Astrocyte of the cerebellum (primary cell): Measurements from ENCODE around the gene BEAN1.

Source experiments
- DNase-seq: peaks from one replicate; pipeline ENCODE4 v3.0.0-alpha.2; 2011; ENCODE audit warnings: low read depth
- H3K4me3 ChIP-seq: 2 replicates; pipeline ENCODE4 v1.5.1; 2011; ENCODE audit warnings: mild to moderate bottlenecking, low read depth, low read length, moderate library complexity
- in situ Hi-C: cut with HindIII; loops from 2 replicates; pipeline ENCODE4 v1.10.0; 2017; ENCODE audit warnings: low sequenced_read_pairs
- TF ChIP-seq, protein P1 (sequence below): IDR thresholded peaks from 2 replicates; pipeline ENCODE4 v1.5.1; 2012; ENCODE audit warnings: low read length, low read depth, moderate library complexity, mild to moderate bottlenecking; ENCODE audit errors: missing control alignments

The BEAN1 gene

DNA sequence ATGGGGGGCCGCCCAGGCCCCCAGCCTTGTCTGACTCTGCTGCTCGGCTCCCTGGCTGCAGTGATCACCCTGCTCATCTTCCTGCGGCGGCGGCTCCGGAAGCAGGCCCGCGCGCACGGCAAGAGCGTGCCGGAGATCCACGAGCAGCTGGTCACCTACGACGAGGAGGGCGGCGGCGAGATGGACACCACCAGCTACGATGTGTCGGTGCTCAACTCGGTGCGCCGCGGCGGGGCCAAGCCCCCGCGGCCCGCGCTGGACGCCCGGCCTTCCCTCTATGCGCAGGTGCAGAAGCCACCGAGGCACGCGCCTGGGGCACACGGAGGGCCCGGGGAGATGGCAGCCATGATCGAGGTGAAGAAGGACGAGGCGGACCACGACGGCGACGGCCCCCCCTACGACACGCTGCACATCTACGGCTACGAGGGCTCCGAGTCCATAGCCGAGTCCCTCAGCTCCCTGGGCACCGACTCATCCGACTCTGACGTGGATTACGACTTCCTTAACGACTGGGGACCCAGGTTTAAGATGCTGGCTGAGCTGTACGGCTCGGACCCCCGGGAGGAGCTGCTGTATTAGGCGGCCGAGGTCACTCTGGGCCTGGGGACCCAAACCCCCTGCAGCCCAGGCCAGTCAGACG is 24.4 kb upstream of the BEAN1 start:
- in situ Hi-C loops = loop anchor here (25.0 kb wide), 1 partner anchor 185 kb away; the partner anchor contains the start of gene CMTM2
- H3K4me3 ChIP-seq = no peak overlapping the region
- no peak for DNase-seq
- TF ChIP-seq, protein P1, sequence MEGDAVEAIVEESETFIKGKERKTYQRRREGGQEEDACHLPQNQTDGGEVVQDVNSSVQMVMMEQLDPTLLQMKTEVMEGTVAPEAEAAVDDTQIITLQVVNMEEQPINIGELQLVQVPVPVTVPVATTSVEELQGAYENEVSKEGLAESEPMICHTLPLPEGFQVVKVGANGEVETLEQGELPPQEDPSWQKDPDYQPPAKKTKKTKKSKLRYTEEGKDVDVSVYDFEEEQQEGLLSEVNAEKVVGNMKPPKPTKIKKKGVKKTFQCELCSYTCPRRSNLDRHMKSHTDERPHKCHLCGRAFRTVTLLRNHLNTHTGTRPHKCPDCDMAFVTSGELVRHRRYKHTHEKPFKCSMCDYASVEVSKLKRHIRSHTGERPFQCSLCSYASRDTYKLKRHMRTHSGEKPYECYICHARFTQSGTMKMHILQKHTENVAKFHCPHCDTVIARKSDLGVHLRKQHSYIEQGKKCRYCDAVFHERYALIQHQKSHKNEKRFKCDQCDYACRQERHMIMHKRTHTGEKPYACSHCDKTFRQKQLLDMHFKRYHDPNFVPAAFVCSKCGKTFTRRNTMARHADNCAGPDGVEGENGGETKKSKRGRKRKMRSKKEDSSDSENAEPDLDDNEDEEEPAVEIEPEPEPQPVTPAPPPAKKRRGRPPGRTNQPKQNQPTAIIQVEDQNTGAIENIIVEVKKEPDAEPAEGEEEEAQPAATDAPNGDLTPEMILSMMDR = no peak

DNA sequence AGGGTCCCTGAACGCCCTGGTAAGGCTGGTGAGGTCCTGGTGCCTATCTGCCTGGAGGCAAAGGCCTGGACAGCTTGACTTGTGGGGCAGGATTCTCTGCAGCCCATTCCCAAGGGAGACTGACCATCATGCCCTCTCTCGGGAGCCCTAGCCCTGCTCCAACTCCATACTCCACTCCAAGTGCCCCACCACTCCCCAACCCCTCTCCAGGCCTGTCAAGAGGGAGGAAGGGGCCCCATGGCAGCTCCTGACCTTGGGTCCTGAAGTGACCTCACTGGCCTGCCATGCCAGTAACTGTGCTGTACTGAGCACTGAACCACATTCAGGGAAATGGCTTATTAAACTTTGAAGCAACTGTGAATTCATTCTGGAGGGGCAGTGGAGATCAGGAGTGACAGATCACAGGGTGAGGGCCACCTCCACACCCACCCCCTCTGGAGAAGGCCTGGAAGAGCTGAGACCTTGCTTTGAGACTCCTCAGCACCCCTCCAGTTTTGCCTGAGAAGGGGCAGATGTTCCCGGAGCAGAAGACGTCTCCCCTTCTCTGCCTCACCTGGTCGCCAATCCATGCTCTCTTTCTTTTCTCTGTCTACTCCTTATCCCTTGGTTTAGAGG is 23.5 kb upstream of the BEAN1 start:
- TF ChIP-seq, protein P1 = no peak
- no peak overlapping the region for H3K4me3 ChIP-seq
- in situ Hi-C loops = loop anchor here (25.0 kb wide), 1 partner anchor 184 kb away; the partner anchor contains the start of gene CMTM2
- no peak for DNase-seq

DNA sequence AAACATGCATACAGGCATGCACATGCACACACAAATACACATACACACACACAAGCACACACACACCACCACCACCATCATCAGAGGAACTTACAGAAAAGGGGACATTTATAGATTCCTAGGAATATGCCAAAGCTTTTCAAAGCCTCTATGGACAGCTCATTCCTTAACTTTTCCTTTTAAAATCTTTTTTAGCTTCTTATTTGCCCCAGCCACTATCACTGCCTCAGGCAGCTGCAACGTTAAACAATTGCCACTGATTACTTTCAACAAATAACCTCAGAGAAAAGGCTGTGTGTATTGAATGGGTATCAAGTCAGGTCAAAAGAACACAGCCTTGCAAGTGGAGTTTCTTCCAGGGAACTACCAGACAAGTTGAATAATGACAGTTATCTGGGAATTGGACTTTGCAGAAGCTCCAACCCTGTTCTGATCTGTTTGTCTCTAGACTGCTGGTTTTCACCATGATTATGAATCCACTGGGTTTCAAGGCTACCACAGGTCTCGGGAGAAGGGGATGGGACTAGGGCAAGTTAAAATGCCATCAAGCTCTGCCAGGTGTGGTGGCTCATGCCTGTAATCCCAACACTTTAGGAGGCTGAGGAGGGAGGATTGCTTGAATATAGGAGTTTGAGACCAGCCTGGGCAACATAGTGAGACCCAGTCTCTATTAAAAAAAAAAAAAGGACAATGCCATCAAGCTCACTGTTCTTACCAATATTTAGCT is 21.9 kb upstream of the BEAN1 start:
- TF ChIP-seq, protein P1 = no peak
- H3K4me3 ChIP-seq = no peak overlapping the region
- in situ Hi-C loops = loop anchor here (25.0 kb wide), 1 partner anchor 182 kb away; the partner anchor contains the start of gene CMTM2
- DNase-seq = no peak

DNA sequence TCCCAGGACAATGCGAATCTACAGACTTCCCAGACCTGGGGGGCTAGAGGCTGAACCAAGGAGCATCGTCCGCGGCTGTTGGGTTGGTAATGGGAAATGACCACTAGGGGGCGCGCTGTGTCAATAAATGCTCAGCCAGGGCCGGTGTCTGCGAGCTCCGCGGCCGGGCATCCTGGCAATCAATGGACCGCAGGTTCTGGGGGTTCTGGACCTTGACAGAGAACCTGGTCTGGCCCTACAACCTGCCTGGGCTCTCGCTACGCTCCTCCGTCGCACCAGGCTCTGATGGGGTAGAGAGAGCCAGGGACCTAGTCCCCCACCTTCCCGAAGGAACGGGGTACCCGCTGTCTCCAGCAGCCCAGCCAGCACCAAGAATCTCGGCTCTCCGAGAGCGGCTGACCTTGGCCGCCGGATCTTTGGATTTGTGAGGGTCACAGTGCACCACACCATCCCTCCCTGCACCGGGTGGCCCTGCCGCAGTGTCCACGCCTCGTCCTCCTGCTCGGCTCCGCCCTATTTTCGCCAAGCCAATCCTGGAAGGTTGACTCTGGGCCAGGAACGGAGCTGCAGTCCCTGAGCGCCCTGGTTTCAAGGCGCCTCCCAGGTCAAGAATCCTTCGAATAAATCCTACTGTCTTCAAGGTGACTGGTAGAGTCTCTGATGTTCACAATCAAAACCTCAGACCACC is 20.4 kb upstream of the BEAN1 start:
- H3K4me3 ChIP-seq = peak overlapping the region; percentile 51
- in situ Hi-C loops = loop anchor here (25.0 kb wide), 1 partner anchor 181 kb away; the partner anchor contains the start of gene CMTM2
- peak; percentile 31 for DNase-seq
- TF ChIP-seq, protein P1 = peak; percentile 74

DNA sequence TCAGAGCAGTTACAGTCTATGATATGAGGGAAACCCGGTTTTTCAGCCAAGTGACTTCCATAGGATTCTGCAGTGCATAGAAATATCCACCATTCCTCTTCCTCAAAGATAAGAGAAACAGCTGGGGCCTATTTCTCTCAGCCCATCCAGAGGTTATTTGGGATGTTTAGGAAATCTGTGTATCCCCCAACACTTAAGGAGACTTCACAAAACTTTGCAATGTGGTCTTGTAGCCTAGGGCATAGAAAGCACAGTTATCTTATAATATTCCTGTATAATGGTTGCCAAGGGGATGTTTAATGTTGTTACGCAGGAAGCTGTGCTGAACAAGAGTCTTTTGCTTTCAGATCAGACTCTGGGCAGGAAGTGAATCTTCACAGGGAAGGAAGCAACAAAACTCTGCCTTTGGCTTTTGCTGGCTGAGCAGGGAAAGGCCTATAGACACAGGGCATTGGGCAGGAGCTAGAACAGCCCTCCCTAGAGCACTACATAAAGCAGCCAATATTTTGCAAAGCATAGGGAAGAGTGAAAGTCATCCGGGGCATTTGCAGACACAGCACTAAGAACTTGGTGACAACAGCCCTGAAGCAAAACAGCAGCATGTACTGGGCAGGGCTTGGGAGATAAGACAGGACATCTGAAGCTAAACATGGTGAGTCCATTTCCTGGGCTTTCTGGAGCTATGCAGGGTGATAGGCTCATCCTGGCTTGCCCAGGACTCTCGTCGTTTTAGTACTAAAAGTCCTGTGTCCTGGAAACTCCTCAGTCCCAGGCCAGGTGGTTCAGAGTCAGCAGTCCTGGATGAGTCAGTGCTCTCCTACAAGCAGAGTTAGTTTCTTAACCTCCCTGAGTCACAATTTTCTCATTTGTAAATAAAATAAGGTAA is 18.7 kb upstream of the BEAN1 start:
- in situ Hi-C loops = loop anchor here (25.0 kb wide), 1 partner anchor 179 kb away; the partner anchor contains the start of gene CMTM2
- peak overlapping the region; percentile 10 for H3K4me3 ChIP-seq

More for the DNA sequence above, 18.7 kb upstream of the BEAN1 start:
- TF ChIP-seq, protein P1 = no peak
- DNase-seq = peak; percentile 51
